Measurements from ENCODE around the gene GNB1L.

The GNB1L gene

GRCh38 chr22:19740586-19740985 lies 114.1 kb downstream of the GNB1L start:
- no peak overlapping the region for H2BK15ac ChIP-seq (ENCODE audit: low read depth, poor library complexity, severe bottlenecking)
- no peaks in the 10 kb centered on the region for H3K9me3 ChIP-seq (ENCODE audit: control insufficient read depth, low read length)
- no peak for DNase-seq
- H3K18ac ChIP-seq (ENCODE audit: low read depth in 1 of 2, low read length in 2 of 2) = no peak overlapping the region
- no peak overlapping the region for H3K4me2 ChIP-seq (ENCODE audit: low read length, poor library complexity, severe bottlenecking)
- H2BK5ac ChIP-seq (ENCODE audit: low read depth, low read length, poor library complexity, severe bottlenecking) = no peak overlapping the region
- no peak overlapping the region for H3K4me3 ChIP-seq (ENCODE audit: insufficient read depth in 1 of 2, low read depth in 1 of 2, low read length in 2 of 2)
- no peak overlapping the region for H2BK12ac ChIP-seq (ENCODE audit: low read length in 2 of 2)
- WGBS = 89% methylated on average over 15 of the region's 15 CpGs
- no peak overlapping the region for H3K27ac ChIP-seq (ENCODE audit: low read length, poor library complexity, severe bottlenecking)
- no peak overlapping the region for H3K23ac ChIP-seq (ENCODE audit: low read length in 2 of 2)
- H3K36me3 ChIP-seq (ENCODE audit: control insufficient read depth in 1 of 2, insufficient read depth in 2 of 2, low read depth in 1 of 2, low read length in 2 of 2) = no peaks in the 10 kb centered on the region
- peaks cover 8 to 35% of the 10 kb centered on the region in 2 experiments for H3K27me3 ChIP-seq (ENCODE audit: control insufficient read depth in 1 of 2, insufficient read depth in 1 of 2, low read length in 2 of 2)
- H3K4me1 ChIP-seq (ENCODE audit: control insufficient read depth, insufficient read depth, low read depth, low read length) = peaks cover 2% of the 10 kb centered on the region
- H2AK5ac ChIP-seq (ENCODE audit: low read length, severe bottlenecking) = no peak overlapping the region
- no peak overlapping the region for H2BK120ac ChIP-seq (ENCODE audit: low read depth, low read length)
- no peak overlapping the region for H3K9ac ChIP-seq (ENCODE audit: low read length)
- no peaks in the 10 kb centered on the region for H3K79me1 ChIP-seq (replicated peaks; ENCODE audit: low read length, poor library complexity, severe bottlenecking)
- H3K4ac ChIP-seq (ENCODE audit: low read depth in 1 of 2, low read length in 2 of 2) = no peak overlapping the region
- no peak overlapping the region for H4K8ac ChIP-seq (ENCODE audit: low read length)
- H2AFZ ChIP-seq (ENCODE audit: low read depth, low read length) = no peak overlapping the region
- H3K14ac ChIP-seq (ENCODE audit: low read length in 2 of 2) = no peak overlapping the region
- H4K91ac ChIP-seq (ENCODE audit: low read length) = no peak overlapping the region

DNA sequence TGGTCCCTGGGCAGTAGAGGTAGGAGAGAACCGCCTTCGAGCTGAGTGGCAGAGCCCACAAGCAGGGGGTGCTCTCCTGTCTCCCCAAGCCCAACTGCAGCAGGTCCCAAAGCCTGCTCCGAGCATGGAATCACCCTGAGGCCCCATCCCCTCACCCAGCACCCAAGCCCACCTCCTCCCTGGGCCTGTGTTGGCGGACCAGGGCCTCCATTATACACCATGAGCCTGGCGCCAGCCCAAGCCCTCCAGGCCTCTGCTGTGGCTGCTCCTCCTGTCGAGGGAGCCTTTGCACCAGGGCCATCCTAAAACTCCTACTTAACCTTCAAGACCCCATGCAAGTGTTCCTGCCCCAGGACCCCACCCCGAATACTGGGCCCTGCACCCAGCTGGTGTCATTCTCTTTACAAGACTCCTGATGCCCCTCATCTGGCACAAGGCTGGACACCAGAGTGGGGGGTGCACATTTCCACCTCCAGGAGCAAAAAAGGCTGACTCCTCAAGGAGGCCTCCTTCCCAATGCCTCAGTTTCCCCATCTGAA lies 114.7 kb downstream of the GNB1L start:
- no peak overlapping the region for H2AFZ ChIP-seq (ENCODE audit: low read depth, low read length)
- 86% methylated on average over 7 of the region's 7 CpGs for WGBS
- no peak overlapping the region for H3K4me2 ChIP-seq (ENCODE audit: low read length, poor library complexity, severe bottlenecking)
- no peak overlapping the region for H2BK12ac ChIP-seq (ENCODE audit: low read length in 2 of 2)
- no peaks in the 10 kb centered on the region for H3K79me1 ChIP-seq (replicated peaks; ENCODE audit: low read length, poor library complexity, severe bottlenecking)
- H3K23ac ChIP-seq (ENCODE audit: low read length in 2 of 2) = no peak overlapping the region
- no peak overlapping the region for H3K4me3 ChIP-seq (ENCODE audit: insufficient read depth in 1 of 2, low read depth in 1 of 2, low read length in 2 of 2)
- H2BK5ac ChIP-seq (ENCODE audit: low read depth, low read length, poor library complexity, severe bottlenecking) = no peak overlapping the region
- H3K36me3 ChIP-seq (ENCODE audit: control insufficient read depth in 1 of 2, insufficient read depth in 2 of 2, low read depth in 1 of 2, low read length in 2 of 2) = no peaks in the 10 kb centered on the region
- H3K4me1 ChIP-seq (ENCODE audit: control insufficient read depth, insufficient read depth, low read depth, low read length) = peaks cover 2% of the 10 kb centered on the region
- no peak overlapping the region for H4K8ac ChIP-seq (ENCODE audit: low read length)
- no peak overlapping the region for H2BK120ac ChIP-seq (ENCODE audit: low read depth, low read length)
- H3K9me3 ChIP-seq (ENCODE audit: control insufficient read depth, low read length) = no peaks in the 10 kb centered on the region
- no peak overlapping the region for H3K18ac ChIP-seq (ENCODE audit: low read depth in 1 of 2, low read length in 2 of 2)
- H2AK5ac ChIP-seq (ENCODE audit: low read length, severe bottlenecking) = no peak overlapping the region
- no peak overlapping the region for H4K91ac ChIP-seq (ENCODE audit: low read length)
- H3K14ac ChIP-seq (ENCODE audit: low read length in 2 of 2) = no peak overlapping the region
- H2BK15ac ChIP-seq (ENCODE audit: low read depth, poor library complexity, severe bottlenecking) = no peak overlapping the region
- H3K4ac ChIP-seq (ENCODE audit: low read depth in 1 of 2, low read length in 2 of 2) = no peak overlapping the region
- H3K27me3 ChIP-seq (ENCODE audit: control insufficient read depth in 1 of 2, insufficient read depth in 1 of 2, low read length in 2 of 2) = peaks cover 8 to 38% of the 10 kb centered on the region in 2 experiments
- H3K9ac ChIP-seq (ENCODE audit: low read length) = no peak overlapping the region
- H3K27ac ChIP-seq (ENCODE audit: low read length, poor library complexity, severe bottlenecking) = no peak overlapping the region
- no peak for DNase-seq

- no peak overlapping the region for H3K4me2 ChIP-seq (ENCODE audit: low read length, poor library complexity, severe bottlenecking)
- H4K8ac ChIP-seq (ENCODE audit: low read length) = no peak overlapping the region
- peaks cover 8 to 37% of the 10 kb centered on the region in 2 experiments for H3K27me3 ChIP-seq (ENCODE audit: control insufficient read depth in 1 of 2, insufficient read depth in 1 of 2, low read length in 2 of 2)
- no peak overlapping the region for H3K4ac ChIP-seq (ENCODE audit: low read depth in 1 of 2, low read length in 2 of 2)
- H3K27ac ChIP-seq (ENCODE audit: low read length, poor library complexity, severe bottlenecking) = no peak overlapping the region
- DNase-seq = no peak
- no peak overlapping the region for H3K18ac ChIP-seq (ENCODE audit: low read depth in 1 of 2, low read length in 2 of 2)
- H3K79me1 ChIP-seq (replicated peaks; ENCODE audit: low read length, poor library complexity, severe bottlenecking) = no peaks in the 10 kb centered on the region
- WGBS = 75% methylated on average over 16 of the region's 16 CpGs
- no peak overlapping the region for H2BK15ac ChIP-seq (ENCODE audit: low read depth, poor library complexity, severe bottlenecking)
- H2BK5ac ChIP-seq (ENCODE audit: low read depth, low read length, poor library complexity, severe bottlenecking) = no peak overlapping the region
- no peak overlapping the region for H2AFZ ChIP-seq (ENCODE audit: low read depth, low read length)
- no peak overlapping the region for H4K91ac ChIP-seq (ENCODE audit: low read length)
- H2BK120ac ChIP-seq (ENCODE audit: low read depth, low read length) = no peak overlapping the region
- peaks cover 2% of the 10 kb centered on the region for H3K4me1 ChIP-seq (ENCODE audit: control insufficient read depth, insufficient read depth, low read depth, low read length)
- no peak overlapping the region for H2AK5ac ChIP-seq (ENCODE audit: low read length, severe bottlenecking)
- no peaks in the 10 kb centered on the region for H3K36me3 ChIP-seq (ENCODE audit: control insufficient read depth in 1 of 2, insufficient read depth in 2 of 2, low read depth in 1 of 2, low read length in 2 of 2)
- no peak overlapping the region for H3K9ac ChIP-seq (ENCODE audit: low read length)
- no peak overlapping the region for H3K14ac ChIP-seq (ENCODE audit: low read length in 2 of 2)
- no peak overlapping the region for H3K4me3 ChIP-seq (ENCODE audit: insufficient read depth in 1 of 2, low read depth in 1 of 2, low read length in 2 of 2)
- H3K9me3 ChIP-seq (ENCODE audit: control insufficient read depth, low read length) = no peaks in the 10 kb centered on the region
- no peak overlapping the region for H2BK12ac ChIP-seq (ENCODE audit: low read length in 2 of 2)
- no peak overlapping the region for H3K23ac ChIP-seq (ENCODE audit: low read length in 2 of 2)
Observed at GRCh38 chr22:19739448-19739895, 115.2 kb downstream of the GNB1L start.

DNA sequence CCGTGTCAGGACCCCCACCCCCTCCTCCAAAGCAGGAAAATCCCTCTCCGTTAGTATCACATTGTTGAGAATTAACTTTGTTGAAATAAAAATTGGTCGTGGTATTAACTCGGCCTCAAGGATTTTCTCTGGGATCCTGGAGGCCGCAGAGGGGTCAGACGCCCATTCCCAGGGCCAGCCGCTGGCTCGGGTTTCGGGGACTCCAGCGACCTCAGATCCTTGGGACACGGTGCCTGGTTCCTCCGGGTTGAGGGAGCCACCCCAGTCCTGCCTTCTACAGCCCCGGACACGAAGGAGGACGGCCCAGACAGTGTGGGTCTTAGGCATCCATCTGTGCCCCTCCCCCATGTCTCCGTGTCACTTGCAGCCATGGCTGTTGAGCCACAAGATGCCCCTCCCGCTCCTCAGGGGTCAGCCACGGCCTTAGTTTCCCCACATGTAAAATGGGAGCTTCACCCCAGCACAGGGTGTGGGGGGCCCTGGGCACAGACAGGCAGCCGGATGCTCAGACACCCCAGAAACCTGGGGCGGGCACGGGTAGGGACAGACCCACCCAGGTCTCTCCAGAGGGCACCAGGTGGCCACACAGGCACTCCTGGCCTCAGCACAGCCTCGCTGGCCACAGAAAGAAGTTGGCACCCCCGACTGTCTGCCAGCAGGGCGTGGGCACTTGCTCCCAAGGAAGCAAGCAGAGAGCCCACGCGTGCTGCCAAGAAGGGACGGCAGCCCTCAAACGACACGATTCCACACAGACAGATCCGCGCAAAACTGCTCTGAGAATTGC lies 115.8 kb downstream of the GNB1L start:
- Histone ChIP-seq H3K27ac (ENCODE audit: low read length, poor library complexity, severe bottlenecking) (no peak overlapping the region), H3K27me3 (ENCODE audit: control insufficient read depth in 1 of 2, insufficient read depth in 1 of 2, low read length in 2 of 2) (peaks cover 8 to 39% of the 10 kb centered on the region in 2 experiments), H3K4me3 (ENCODE audit: insufficient read depth in 1 of 2, low read depth in 1 of 2, low read length in 2 of 2) (no peak overlapping the region), H3K36me3 (ENCODE audit: control insufficient read depth in 1 of 2, insufficient read depth in 2 of 2, low read depth in 1 of 2, low read length in 2 of 2) (no peaks in the 10 kb centered on the region), H3K4ac (ENCODE audit: low read depth in 1 of 2, low read length in 2 of 2) (no peak overlapping the region), H4K8ac (ENCODE audit: low read length) (no peak overlapping the region), H2AK5ac (ENCODE audit: low read length, severe bottlenecking) (no peak overlapping the region), H2BK15ac (ENCODE audit: low read depth, poor library complexity, severe bottlenecking) (no peak overlapping the region), H3K79me1 (replicated peaks; ENCODE audit: low read length, poor library complexity, severe bottlenecking) (no peaks in the 10 kb centered on the region), H4K91ac (ENCODE audit: low read length) (no peak overlapping the region), H3K9ac (ENCODE audit: low read length) (no peak overlapping the region), H2AFZ (ENCODE audit: low read depth, low read length) (no peak overlapping the region), H3K4me2 (ENCODE audit: low read length, poor library complexity, severe bottlenecking) (no peak overlapping the region), H3K18ac (ENCODE audit: low read depth in 1 of 2, low read length in 2 of 2) (no peak overlapping the region), H2BK120ac (ENCODE audit: low read depth, low read length) (no peak overlapping the region), H3K14ac (ENCODE audit: low read length in 2 of 2) (no peak overlapping the region), H3K9me3 (ENCODE audit: control insufficient read depth, low read length) (no peaks in the 10 kb centered on the region), H2BK12ac (ENCODE audit: low read length in 2 of 2) (no peak overlapping the region), H3K4me1 (ENCODE audit: control insufficient read depth, insufficient read depth, low read depth, low read length) (peaks cover 2% of the 10 kb centered on the region), H3K23ac (ENCODE audit: low read length in 2 of 2) (no peak overlapping the region), H2BK5ac (ENCODE audit: low read depth, low read length, poor library complexity, severe bottlenecking) (no peak overlapping the region)
- 85% methylated on average over 30 of the region's 31 CpGs for WGBS
- no peak for DNase-seq
